Endothelial cell of umbilical vein (primary cell): ENCODE data around the gene SCP2. TPM values are rescaled to one million over a fixed set of nuclear protein-coding genes. Genes with fewer than 3 reads are reported as not detected.

ENCODE experiments used
- BruUV-seq: library from RNA; stranded (reverse); fragments of 400-500 nt; replicated peaks from 2 replicates; lab custom pipeline; 2021; lab: Mats Ljungman, UMichigan
- CTCF ChIA-PET: fragments of 300-600, 350-600 bp; sonication (Branson Sonifier 250); formaldehyde crosslinking; loops from one replicate; lab custom pipeline; 2021; ENCODE audit warnings: antibody characterized with exemption, inconsistent platforms; lab: Charles Lee
- POLR2A ChIA-PET: fragments of 300-600, 350-600 bp; sonication (Branson Sonifier 250); formaldehyde crosslinking; loops from one replicate; lab custom pipeline; 2021; ENCODE audit warnings: antibody characterized with exemption, inconsistent platforms; lab: Charles Lee
- DNase-seq: peaks from one replicate; pipeline ENCODE4 v3.0.0-alpha.2; 2011; ENCODE audit warnings: low read depth, low spot score
- FAIRE-seq: peaks from 2 replicates; lab custom pipeline; 2011; peaks lifted over from hg19 to GRCh38; lab: Jason Lieb, UNC
- H2AFZ ChIP-seq: 2 replicates; pipeline ENCODE4 v1.6.0; 2012; ENCODE audit warnings: low read depth, low read length, control low read depth, inconsistent platforms
- H3K27ac ChIP-seq: 2 replicates; pipeline ENCODE4 v1.5.1; 2011; ENCODE audit warnings: low read depth, mild to moderate bottlenecking, control low read depth, low read length, moderate library complexity; ENCODE audit not compliant: insufficient read depth
- H3K27me3 ChIP-seq, 2 experiments: 2 replicates each; pipeline versions ENCODE4 v1.6.0 to v1.6.1; 2011; ENCODE audit warnings: low read length in 2 of 2, mixed read lengths in 1 of 2; ENCODE audit not compliant: control insufficient read depth in 2 of 2, insufficient read depth in 2 of 2
- H3K36me3 ChIP-seq, 2 experiments: 2 replicates in 1 of 2; 3 replicates in 1 of 2; pipeline ENCODE4 v1.5.1; 2011; ENCODE audit warnings: low read length in 2 of 2, mild to moderate bottlenecking in 1 of 2, moderate library complexity in 1 of 2; ENCODE audit not compliant: control insufficient read depth in 2 of 2, insufficient read depth in 2 of 2; ENCODE audit errors: extremely low read depth in 1 of 2
- H3K4me1 ChIP-seq: 3 replicates; pipeline ENCODE4 v1.5.1; 2011; ENCODE audit warnings: mild to moderate bottlenecking, low read length; ENCODE audit not compliant: control insufficient read depth, insufficient read depth; ENCODE audit errors: extremely low read depth
- H3K4me2 ChIP-seq: 2 replicates; pipeline ENCODE4 v1.6.1; 2011; ENCODE audit warnings: low read length, control low read depth, mixed read lengths; ENCODE audit not compliant: insufficient read depth
- H3K4me3 ChIP-seq, 3 experiments: fragments of 200-600 bp in 1 of 3; sonication (generic), shearing (Covaris generic) in 1 of 3; replicated peaks in 1 of 3; 2 replicates each; pipeline ENCODE4 v1.5.1; 2011 to 2016; ENCODE audit warnings: control low read depth in 3 of 3, low read length in 3 of 3, mild to moderate bottlenecking in 2 of 3, inconsistent platforms in 1 of 3, low read depth in 1 of 3, moderate library complexity in 1 of 3; ENCODE audit not compliant: insufficient read depth in 1 of 3
- H3K79me2 ChIP-seq: 2 replicates; pipeline ENCODE4 v1.6.0; 2012; ENCODE audit warnings: low read length, inconsistent platforms; ENCODE audit not compliant: control insufficient read depth, insufficient read depth
- H3K9ac ChIP-seq: replicated peaks from 2 replicates; pipeline ENCODE3; 2011; ENCODE audit warnings: low read length, control low read depth; ENCODE audit not compliant: insufficient read depth; ENCODE audit errors: extremely low read depth
- H3K9me1 ChIP-seq: replicated peaks from 3 replicates; pipeline ENCODE4 v1.6.0; 2011; ENCODE audit warnings: mild to moderate bottlenecking, low read length; ENCODE audit not compliant: control insufficient read depth, insufficient read depth; ENCODE audit errors: extremely low read depth
- H3K9me3 ChIP-seq: replicated peaks from 2 replicates; pipeline ENCODE4 v1.5.1; 2012; ENCODE audit warnings: low read length, inconsistent platforms; ENCODE audit not compliant: control insufficient read depth, insufficient read depth
- H4K20me1 ChIP-seq: replicated peaks from 2 replicates; pipeline ENCODE3; 2011; ENCODE audit warnings: mild to moderate bottlenecking, low read length; ENCODE audit not compliant: control insufficient read depth, insufficient read depth; ENCODE audit errors: extremely low read depth
- EZH2 ChIP-seq: IDR thresholded peaks from 2 replicates; pipeline ENCODE4 v1.6.1; 2012; ENCODE audit warnings: borderline replicate concordance, low read depth, mild to moderate bottlenecking, moderate library complexity, low read length, inconsistent platforms; ENCODE audit not compliant: severe bottlenecking
- FOS ChIP-seq: IDR thresholded peaks from 2 replicates; pipeline ENCODE4 v1.6.1; 2011; ENCODE audit warnings: mild to moderate bottlenecking, low read length, moderate library complexity, borderline replicate concordance; ENCODE audit not compliant: insufficient read depth
- GATA2 ChIP-seq: IDR thresholded peaks from 2 replicates; pipeline ENCODE4 v1.7.0; 2011; ENCODE audit warnings: low read depth, mild to moderate bottlenecking, moderate library complexity, mixed read lengths, low read length; ENCODE audit not compliant: insufficient read length, insufficient read depth
- JUN ChIP-seq: IDR thresholded peaks from 2 replicates; pipeline ENCODE4 v1.6.1; 2011; ENCODE audit warnings: borderline replicate concordance, low read depth; ENCODE audit not compliant: insufficient read length, insufficient read depth
- MYC ChIP-seq: IDR thresholded peaks from one replicate; pipeline ENCODE4 v1.6.1; 2011; ENCODE audit warnings: mild to moderate bottlenecking, low read depth, low read length
- POLR2A ChIP-seq: IDR thresholded peaks from 2 replicates; pipeline ENCODE4 v1.6.1; 2012; ENCODE audit warnings: low read depth, mild to moderate bottlenecking, control low read depth, low read length
- POLR2AphosphoS5 ChIP-seq: IDR thresholded peaks from 2 replicates; pipeline ENCODE4 v1.6.1; 2012; ENCODE audit warnings: low read depth, mild to moderate bottlenecking, control low read depth, low read length, moderate library complexity; ENCODE audit not compliant: insufficient read depth
- dilution Hi-C: fragments of 300-500 bp; cut with MboI; formaldehyde crosslinking; loops from one replicate; pipeline ENCODE4 v1.15.0; 2019; ENCODE audit warnings: low sequenced_read_pairs; ENCODE audit not compliant: extremely low pct_ligation_motif_present
- intact Hi-C: fragments of 100-400 bp; cut with micrococcal nuclease; formaldehyde crosslinking; loops from one replicate; pipeline ENCODE4 v1.10.0; 2022
- polyA plus RNA-seq, 4 experiments: library from polyadenylated mRNA; depleted of rRNA in 3 of 4; stranded (reverse) in 3 of 4; unstranded in 1 of 4; fragments of >200 nt; gene quantifications; 2 replicates each; pipeline versions ENCODE4 v1.2.1 to v1.2.3, GENCODE V29; 2011 to 2012; ENCODE audit warnings: missing spikeins in 1 of 4
- total RNA-seq: library from RNA; stranded (reverse); gene quantifications from 2 replicates; pipeline ENCODE4 v1.2.3, GENCODE V29; 2021
- TF ChIP-seq, protein P1 (sequence below): IDR thresholded peaks from 2 replicates; pipeline ENCODE4 v1.6.1; 2011; ENCODE audit not compliant: insufficient read depth, insufficient read length
- TF ChIP-seq, protein P2 (sequence below), 2 donors: IDR thresholded peaks; 1 replicate in 1 of 2; 2 replicates in 1 of 2; pipeline ENCODE4 v1.5.1; 2011; ENCODE audit warnings: low read length in 2 of 2, mild to moderate bottlenecking in 2 of 2, moderate library complexity in 2 of 2, control low read depth in 1 of 2, inconsistent platforms in 1 of 2, low read depth in 1 of 2; ENCODE audit not compliant: insufficient read depth in 1 of 2; ENCODE audit errors: extremely low read depth in 1 of 2

Gene SCP2
- total and polyA plus RNA-seq, 2 donors (not counting 3 experiments of a cell fraction or from before 2014, with no cell fraction given): 42.4 to 92.7 TPM

DNA sequence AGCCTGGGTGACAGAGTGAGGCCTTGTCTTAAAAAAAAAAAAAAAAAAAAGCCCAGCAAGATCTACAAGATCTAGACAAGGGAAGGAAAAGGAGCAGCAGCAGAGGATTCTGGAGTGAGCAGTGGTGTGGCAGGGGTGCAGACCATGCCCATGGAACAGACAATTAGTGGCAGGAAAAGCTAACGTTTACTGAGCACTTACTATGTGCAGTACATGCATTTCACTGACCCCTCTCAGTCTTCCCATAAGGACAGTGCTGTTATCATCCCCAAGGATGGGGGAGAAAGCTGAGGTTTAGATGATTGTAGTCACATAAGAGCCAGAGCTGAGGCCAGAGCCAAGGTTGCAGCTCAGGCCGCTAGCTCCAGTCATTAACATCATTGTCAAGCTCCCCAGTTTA is 140.8 kb downstream of the SCP2 start:
- no peak for DNase-seq
- Histone ChIP-seq H3K4me3 (no peak overlapping the region), H3K27ac (no peak overlapping the region), H3K9ac (no peak overlapping the region), H3K79me2 (no peaks in the 10 kb centered on the region), H3K4me2 (no peak overlapping the region), H3K36me3 (no peaks in the 10 kb centered on the region), H2AFZ (no peak overlapping the region), H3K9me1 (no peaks in the 10 kb centered on the region), H3K27me3 (peaks cover 3 to 7% of the 10 kb centered on the region in 2 experiments), H4K20me1 (no peaks in the 10 kb centered on the region), H3K4me1 (peaks cover 2% of the 10 kb centered on the region), H3K9me3 (no peaks in the 10 kb centered on the region)
- TF ChIP-seq MYC (no peak), JUN (no peak), EZH2 (no peak), FOS (no peak), GATA2 (no peak), POLR2A (no peak), POLR2AphosphoS5 (no peak)
- TF ChIP-seq, protein P1, sequence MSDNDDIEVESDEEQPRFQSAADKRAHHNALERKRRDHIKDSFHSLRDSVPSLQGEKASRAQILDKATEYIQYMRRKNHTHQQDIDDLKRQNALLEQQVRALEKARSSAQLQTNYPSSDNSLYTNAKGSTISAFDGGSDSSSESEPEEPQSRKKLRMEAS: no peak
- TF ChIP-seq, protein P2, sequence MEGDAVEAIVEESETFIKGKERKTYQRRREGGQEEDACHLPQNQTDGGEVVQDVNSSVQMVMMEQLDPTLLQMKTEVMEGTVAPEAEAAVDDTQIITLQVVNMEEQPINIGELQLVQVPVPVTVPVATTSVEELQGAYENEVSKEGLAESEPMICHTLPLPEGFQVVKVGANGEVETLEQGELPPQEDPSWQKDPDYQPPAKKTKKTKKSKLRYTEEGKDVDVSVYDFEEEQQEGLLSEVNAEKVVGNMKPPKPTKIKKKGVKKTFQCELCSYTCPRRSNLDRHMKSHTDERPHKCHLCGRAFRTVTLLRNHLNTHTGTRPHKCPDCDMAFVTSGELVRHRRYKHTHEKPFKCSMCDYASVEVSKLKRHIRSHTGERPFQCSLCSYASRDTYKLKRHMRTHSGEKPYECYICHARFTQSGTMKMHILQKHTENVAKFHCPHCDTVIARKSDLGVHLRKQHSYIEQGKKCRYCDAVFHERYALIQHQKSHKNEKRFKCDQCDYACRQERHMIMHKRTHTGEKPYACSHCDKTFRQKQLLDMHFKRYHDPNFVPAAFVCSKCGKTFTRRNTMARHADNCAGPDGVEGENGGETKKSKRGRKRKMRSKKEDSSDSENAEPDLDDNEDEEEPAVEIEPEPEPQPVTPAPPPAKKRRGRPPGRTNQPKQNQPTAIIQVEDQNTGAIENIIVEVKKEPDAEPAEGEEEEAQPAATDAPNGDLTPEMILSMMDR (IDR thresholded peaks at IDR 0.05; ENCODE audit: extremely low read depth in 1 of 2, insufficient read depth in 1 of 2, low read depth in 1 of 2, low read length in 2 of 2): no peak
- ChIA-PET POLR2A (no interaction called here), CTCF (interaction anchor here (0.6 to 1.9 kb wide), 4 partner anchors 11 to 323 kb away, joined by 3 to 6 read pairs (median 4); no protein-coding TSS in a partner anchor)
- dilution Hi-C loops: no loop called here
- intact Hi-C loops: no loop called here
- FAIRE-seq: no peak
- BruUV-seq: no TSS peak
